Measurements from ENCODE around the gene CNTD1.
A peak's percentile ranks its signal among the peaks of the same experiment; 100 is the strongest.
"Not testable (repeated sequence)": the region's sequence is repeated elsewhere in the genome, so short reads cannot be mapped to it uniquely, and the experiment has no call there.

CNTD1 gene

GRCh38 chr17:42846594-42847280 lies 48.1 kb downstream of the CNTD1 start:
- peak; percentile 12 for DNase-seq (ENCODE audit: low read depth)

- DNase-seq (ENCODE audit: low read depth), result no peak
Measured at GRCh38 chr17:42848093-42848492, 49.4 kb downstream of the CNTD1 start.

- no peak for DNase-seq (ENCODE audit: low read depth)
Measured at GRCh38 chr17:42849031-42849430, 50.4 kb downstream of the CNTD1 start.

GRCh38 chr17:42849451-42850181 lies 51.0 kb downstream of the CNTD1 start:
- no peak for DNase-seq (ENCODE audit: low read depth)

- DNase-seq (ENCODE audit: low read depth), result no peak
Measured at GRCh38 chr17:42850954-42851353, 52.3 kb downstream of the CNTD1 start, which contains the start of gene AOC3. Gene AOC3 (plus strand): TSS chr17:42851199. CDS start chr17:42851344, 145 bp downstream.

- DNase-seq (ENCODE audit: low read depth), result not testable (repeated sequence)
Measured at GRCh38 chr17:42851371-42852240, 52.9 kb downstream of the CNTD1 start.

- DNase-seq (ENCODE audit: low read depth), result no peak
Measured at GRCh38 chr17:42852351-42852750, 53.7 kb downstream of the CNTD1 start.

- DNase-seq (ENCODE audit: low read depth), result no peak
Measured at GRCh38 chr17:42853004-42853403, 54.3 kb downstream of the CNTD1 start.

- DNase-seq (ENCODE audit: low read depth), result no peak
Measured at GRCh38 chr17:42853597-42853967, 54.9 kb downstream of the CNTD1 start.

- no peak for DNase-seq (ENCODE audit: low read depth)
Measured at GRCh38 chr17:42853968-42854790, 55.5 kb downstream of the CNTD1 start.

- no peak for DNase-seq (ENCODE audit: low read depth)
Measured at GRCh38 chr17:42855048-42855596, 56.5 kb downstream of the CNTD1 start.

GRCh38 chr17:42856093-42856492 lies 57.4 kb downstream of the CNTD1 start:
- not testable (repeated sequence) for DNase-seq (ENCODE audit: low read depth)

GRCh38 chr17:42856516-42856915 lies 57.9 kb downstream of the CNTD1 start:
- not testable (repeated sequence) for DNase-seq (ENCODE audit: low read depth)

GRCh38 chr17:42857389-42857788 lies 58.7 kb downstream of the CNTD1 start:
- DNase-seq (ENCODE audit: low read depth), result no peak
